Astrocyte of the spinal cord (primary cell): ENCODE results near the gene NAPEPLD.

Source experiments
- DNase-seq: peaks from one replicate; pipeline ENCODE4 v3.0.0; 2011; ENCODE audit warnings: low read depth, low spot score
- H3K4me3 ChIP-seq: 2 replicates; pipeline ENCODE4 v1.5.1; 2011; ENCODE audit warnings: low read depth, mild to moderate bottlenecking, low read length, moderate library complexity
- CTCF ChIP-seq: IDR thresholded peaks from 2 replicates; pipeline ENCODE4 v1.5.1; 2012; ENCODE audit warnings: low read depth, mild to moderate bottlenecking, low read length, inconsistent platforms
- in situ Hi-C: cut with HindIII; loops from 2 replicates; pipeline ENCODE4 v1.10.0; 2017; ENCODE audit warnings: low sequenced_read_pairs

Gene NAPEPLD

GRCh38 chr7:103132995-103133688, 15.8 kb downstream of the NAPEPLD start:
- no peak overlapping the region for H3K4me3 ChIP-seq
- no peak for DNase-seq
- no peak for TF ChIP-seq CTCF
- in situ Hi-C loops = no loop called here

- DNase-seq = no peak
- in situ Hi-C loops = no loop called here
- no peak overlapping the region for H3K4me3 ChIP-seq
- TF ChIP-seq CTCF = no peak
Measured at GRCh38 chr7:103130901-103131624, 17.8 kb downstream of the NAPEPLD start.

GRCh38 chr7:103129702-103130549, 19.0 kb downstream of the NAPEPLD start:
- TF ChIP-seq CTCF = no peak
- no peak overlapping the region for H3K4me3 ChIP-seq
- in situ Hi-C loops = no loop called here
- DNase-seq = no peak

GRCh38 chr7:103127006-103127405, 21.9 kb downstream of the NAPEPLD start:
- no peak overlapping the region for H3K4me3 ChIP-seq
- no peak for TF ChIP-seq CTCF
- no peak for DNase-seq
- in situ Hi-C loops = no loop called here

- no peak for DNase-seq
- no peak for TF ChIP-seq CTCF
- H3K4me3 ChIP-seq = no peak overlapping the region
- in situ Hi-C loops = no loop called here
Measured at GRCh38 chr7:103124429-103124979, 24.4 kb downstream of the NAPEPLD start.

GRCh38 chr7:103123529-103123928, 25.4 kb downstream of the NAPEPLD start:
- no peak for DNase-seq
- no peak overlapping the region for H3K4me3 ChIP-seq
- in situ Hi-C loops = no loop called here
- TF ChIP-seq CTCF = no peak
